Lung microvascular endothelial cell (primary cell): ENCODE results near the gene AOPEP. TPM values are rescaled to one million over a fixed set of nuclear protein-coding genes. Genes with fewer than 3 reads are reported as not detected.

Experiments used
- DNase-seq, 2 donors: peaks; one replicate each; pipeline versions ENCODE4 v3.0.0 to v3.0.0-alpha.2; 2010; ENCODE audit warnings: low read depth in 2 of 2
- total RNA-seq: library from RNA; depleted of rRNA; stranded (reverse); fragments of >200 nt; gene quantifications from 2 replicates; pipeline ENCODE4 v1.2.1, GENCODE V29; 2014

Gene AOPEP
- total RNA-seq, 1 donor from 2014 or later = 33.9 TPM

- no peak for DNase-seq
These were observed 257.1 kb downstream of the AOPEP start for GRCh38 chr9:94983552-94983951.

- no peak for DNase-seq
These were observed 258.5 kb downstream of the AOPEP start for GRCh38 chr9:94984891-94985476.

- DNase-seq = no peak
These were observed 259.1 kb downstream of the AOPEP start for GRCh38 chr9:94985649-94986048.

GRCh38 chr9:94987731-94988130, 261.2 kb downstream of the AOPEP start:
- DNase-seq = no peak

GRCh38 chr9:94990897-94991561, 264.5 kb downstream of the AOPEP start:
- no peak for DNase-seq

GRCh38 chr9:94991961-94992907, 265.7 kb downstream of the AOPEP start:
- DNase-seq = no peak

- DNase-seq = no peak
These were observed 266.8 kb downstream of the AOPEP start for GRCh38 chr9:94993160-94993820.

- DNase-seq = no peak
These were observed 267.3 kb downstream of the AOPEP start for GRCh38 chr9:94993821-94994165.

- no peak for DNase-seq
These were observed 268.7 kb downstream of the AOPEP start for GRCh38 chr9:94995048-94995693.

- peak; percentile 71 to 87 for DNase-seq
These were observed 270.1 kb downstream of the AOPEP start for GRCh38 chr9:94996641-94997040.

- DNase-seq = no peak
These were observed 271.2 kb downstream of the AOPEP start for GRCh38 chr9:94997727-94998126.

GRCh38 chr9:94999832-95000231, 273.3 kb downstream of the AOPEP start:
- no peak for DNase-seq

- peak in 1 of 2 donors; percentile 40 for DNase-seq
These were observed 274.3 kb downstream of the AOPEP start for GRCh38 chr9:95000821-95001220.

- no peak for DNase-seq
These were observed 275.2 kb downstream of the AOPEP start for GRCh38 chr9:95001720-95002119.

- DNase-seq = peak; percentile 74 to 77
These were observed 277.4 kb downstream of the AOPEP start for GRCh38 chr9:95003689-95004410.

GRCh38 chr9:95004411-95005277, 278.1 kb downstream of the AOPEP start:
- peak; percentile 64 to 79 for DNase-seq

- DNase-seq = peak; percentile 43 to 48
These were observed 279.0 kb downstream of the AOPEP start for GRCh38 chr9:95005278-95006143.

- DNase-seq = peak; percentile 46 to 76
These were observed 280.8 kb downstream of the AOPEP start for GRCh38 chr9:95007226-95007869.
